ENCODE measurements around the gene SIK1. TPM values are rescaled to one million over a fixed set of nuclear protein-coding genes. Genes with fewer than 3 reads are reported as not detected.

Gene SIK1
- total RNA-seq, 8 experiments from 2014 or later, result 0.17 to 3.8 (median 1.9) TPM; not detected in 1

DNA sequence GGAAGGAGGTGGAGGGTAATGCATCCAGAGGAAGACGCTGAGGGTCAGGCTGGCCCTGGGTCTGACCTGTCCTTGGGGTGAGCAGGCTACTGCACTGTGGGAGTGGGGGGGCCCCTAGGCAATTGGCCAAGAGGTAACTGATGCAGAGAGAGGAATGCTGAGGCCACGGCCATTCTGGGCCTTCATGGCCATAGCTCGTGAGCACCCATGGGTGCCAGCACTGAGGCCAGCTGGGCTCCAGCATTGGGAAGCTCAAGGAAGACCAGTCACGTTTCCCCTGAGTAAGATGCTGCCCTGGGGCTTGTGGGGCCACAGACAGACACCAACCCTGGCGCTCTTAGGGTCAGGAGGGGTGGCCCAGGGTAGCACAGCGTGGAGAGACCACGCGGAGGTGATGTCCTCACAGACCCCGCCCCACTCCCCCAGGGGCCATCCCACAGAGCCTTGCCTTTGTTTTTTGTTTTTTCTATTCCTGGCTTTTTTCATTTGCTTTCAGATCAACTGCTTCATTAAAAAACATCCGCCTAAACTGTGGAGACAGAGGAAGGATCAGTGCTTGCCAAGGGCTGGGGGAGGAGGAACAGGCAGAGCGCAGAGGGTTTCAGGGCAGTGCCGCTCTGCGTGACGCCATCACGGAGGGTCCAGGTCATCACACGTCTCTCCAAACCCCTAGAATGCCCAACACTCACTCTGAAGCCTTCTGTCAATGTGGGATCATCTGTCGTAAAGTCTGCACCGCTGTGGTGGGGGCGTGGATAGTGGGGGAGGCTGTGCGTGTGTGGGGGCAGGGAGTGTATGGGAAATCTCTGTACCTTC lies 61.1 kb downstream of the SIK1 start:
- ATAC-seq (replicated peaks in 6 of 8), result no peak
- in situ Hi-C loops (cut with MboI; ENCODE audit: low pct_unique_long_range_greater_than_20kb in 2 of 9, low sequenced_read_pairs in 9 of 9, unreplicated experiment in 9 of 9), result no loop called here
- H3K4me1 ChIP-seq (replicated peaks in 1 of 2), result peaks cover 58 to 65% of the 10 kb centered on the region in 2 donors
- H3K4me3 ChIP-seq, result no peak overlapping the region
- 75 to 100% (median 85%) methylated on average over 1 to 7 of the region's 20 CpGs; no CpG with 5 or more reads in 5 of the 10 experiments for WGBS, 10 experiments
- no peak overlapping the region for H3K27ac ChIP-seq

DNA sequence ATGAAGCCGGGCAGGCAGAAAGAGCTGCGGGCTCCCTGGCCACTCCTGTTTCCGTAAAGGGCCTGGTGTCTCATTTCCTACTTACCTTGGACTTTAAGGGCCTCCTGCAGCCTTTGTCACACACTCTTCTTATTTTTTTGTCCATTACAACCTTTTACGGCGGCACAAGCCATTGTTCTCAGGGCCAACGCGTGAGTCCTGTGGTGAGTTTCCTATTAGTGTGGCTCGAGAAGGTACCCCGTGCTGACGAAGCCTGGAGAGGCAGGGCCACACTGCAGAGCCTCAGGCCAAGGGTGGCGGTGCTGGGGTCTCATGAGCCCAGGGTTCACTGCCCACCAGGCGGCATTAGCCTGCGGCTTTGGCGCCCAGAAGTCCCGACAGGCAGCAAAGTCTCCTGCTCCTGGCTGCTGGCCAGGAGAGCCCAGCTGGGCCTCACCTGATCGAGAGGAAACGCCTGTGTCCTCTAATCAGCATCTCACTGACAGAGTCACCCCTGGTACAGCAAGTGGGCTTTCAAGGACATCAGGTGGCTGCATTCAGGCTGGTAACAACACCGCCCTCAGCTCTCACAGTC lies 62.0 kb downstream of the SIK1 start:
- Histone ChIP-seq H3K4me1 (replicated peaks in 1 of 2) (peaks cover 51 to 58% of the 10 kb centered on the region in 2 donors), H3K4me3 (no peak overlapping the region), H3K27ac (no peak overlapping the region)
- in situ Hi-C loops (cut with MboI; ENCODE audit: low pct_unique_long_range_greater_than_20kb in 2 of 9, low sequenced_read_pairs in 9 of 9, unreplicated experiment in 9 of 9), result no loop called here
- ATAC-seq (replicated peaks in 6 of 8), result no peak
- 50 to 100% (median 86%) methylated on average over 1 to 17 of the region's 18 CpGs; no CpG with 5 or more reads in 3 of the 10 experiments for WGBS, 10 experiments

Other genes with a start within 250 kb of the SIK1 start
- 1 to 10 TPM in 6 of 8 experiments, under 1 TPM in 2; 0.71 to 2.0 (median 1.1) TPM for gene HSF2BP, start 232.4 kb upstream of the SIK1 start, total RNA-seq
- gene RRP1B, start 232.4 kb upstream of the SIK1 start, total RNA-seq, result 10 to 100 TPM; 14.0 to 45.9 (median 23.5) TPM